Renal cortical epithelial cell (primary cell): ENCODE results near the gene METRNL. TPM values are rescaled to one million over a fixed set of nuclear protein-coding genes. Genes with fewer than 3 reads are reported as not detected.

ENCODE experiments used
- DNase-seq: peaks from one replicate; pipeline ENCODE4 v3.0.0-alpha.2; 2011; ENCODE audit warnings: low read depth
- total RNA-seq: library from RNA; depleted of rRNA; stranded (reverse); fragments of >200 nt; gene quantifications from 2 replicates; pipeline ENCODE4 v1.2.3, GENCODE V29; 2014

Gene METRNL
- total RNA-seq, 1 donor from 2014 or later = 88.6 TPM

GRCh38 chr17:83080579-83080857 lies 1.1 kb downstream of the METRNL start:
- no peak for DNase-seq

GRCh38 chr17:83080858-83081683 lies 1.7 kb downstream of the METRNL start:
- no peak for DNase-seq

GRCh38 chr17:83081684-83082201 lies 2.3 kb downstream of the METRNL start:
- DNase-seq = no peak

GRCh38 chr17:83082424-83082823 lies 3.0 kb downstream of the METRNL start:
- no peak for DNase-seq

- DNase-seq = no peak
Observed at GRCh38 chr17:83082909-83083367, 3.5 kb downstream of the METRNL start.

- peak; percentile 80 for DNase-seq
Observed at GRCh38 chr17:83083368-83084201, 4.2 kb downstream of the METRNL start.

- no peak for DNase-seq
Observed at GRCh38 chr17:83084214-83084613, 4.8 kb downstream of the METRNL start.

- no peak for DNase-seq
Observed at GRCh38 chr17:83084621-83085056, 5.2 kb downstream of the METRNL start.

- no peak for DNase-seq
Observed at GRCh38 chr17:83085103-83085502, 5.7 kb downstream of the METRNL start.

- DNase-seq = no peak
Observed at GRCh38 chr17:83085526-83086198, 6.3 kb downstream of the METRNL start.

GRCh38 chr17:83086199-83086880 lies 6.9 kb downstream of the METRNL start:
- DNase-seq = no peak

GRCh38 chr17:83086907-83087787 lies 7.7 kb downstream of the METRNL start:
- DNase-seq = no peak

- DNase-seq = no peak
Observed at GRCh38 chr17:83087788-83088360, 8.5 kb downstream of the METRNL start.

GRCh38 chr17:83088451-83088850 lies 9.0 kb downstream of the METRNL start:
- DNase-seq = no peak

- no peak for DNase-seq
Observed at GRCh38 chr17:83088909-83089308, 9.5 kb downstream of the METRNL start.

GRCh38 chr17:83089328-83090132 lies 10.1 kb downstream of the METRNL start:
- no peak for DNase-seq

GRCh38 chr17:83090444-83091256 lies 11.2 kb downstream of the METRNL start:
- DNase-seq = no peak
